ENCODE data around the gene MAMDC2. TPM values are rescaled to one million over a fixed set of nuclear protein-coding genes. Genes with fewer than 3 reads are reported as not detected.

The MAMDC2 gene
- total RNA-seq, 2 donors from 2014 or later: 25.4 to 29.0 TPM

- Histone ChIP-seq H3K9me3 (no peaks in the 10 kb centered on the region), H3K36me3 (peaks cover 6% of the 10 kb centered on the region)
- no peak for DNase-seq (ENCODE audit: low spot score)
These were observed 176.6 kb downstream of the MAMDC2 start for GRCh38 chr9:70220216-70220615.

DNA sequence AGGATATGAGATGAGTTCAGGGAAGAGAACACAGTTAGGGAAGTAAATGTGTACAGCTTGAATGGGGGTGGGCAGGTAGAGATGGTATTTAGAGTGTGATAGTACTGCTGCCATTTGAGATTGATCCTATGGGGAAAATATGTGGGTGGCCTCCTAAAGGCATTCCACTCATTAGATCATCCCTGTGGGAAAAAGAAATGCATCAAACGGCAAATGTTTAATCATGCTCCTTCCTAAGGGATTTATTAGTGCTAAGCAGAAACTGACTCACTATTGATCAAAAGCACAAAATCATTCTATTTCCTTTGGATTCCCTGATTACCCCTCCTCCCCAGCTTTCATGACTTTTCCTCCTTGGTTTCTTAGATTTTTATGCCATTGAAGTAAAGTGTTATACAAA, 178.7 kb downstream of the MAMDC2 start:
- Histone ChIP-seq H3K4me1 (ENCODE audit: control insufficient read depth in 1 of 2, low read depth in 2 of 2) (no peaks in the 10 kb centered on the region), H3K27ac (no peak overlapping the region), H3K9me3 (no peaks in the 10 kb centered on the region), H3K4me3 (no peak overlapping the region), H3K27me3 (replicated peaks; ENCODE audit: insufficient read depth) (no peaks in the 10 kb centered on the region), H3K36me3 (no peaks in the 10 kb centered on the region)
- ATAC-seq (ENCODE audit: insufficient number of reproducible peaks, low FRiP score, low read depth) (no peak), DNase-seq (ENCODE audit: low spot score) (no peak)
- TF ChIP-seq CTCF (IDR thresholded peaks at IDR 0.05): no peak

More at GRCh38 chr9:70220216-70220615, 176.6 kb downstream of the MAMDC2 start:
- no peak overlapping the region for H3K4me3 ChIP-seq
- H3K27me3 ChIP-seq (replicated peaks; ENCODE audit: insufficient read depth): no peaks in the 10 kb centered on the region
- no peak overlapping the region for H3K27ac ChIP-seq
- no peaks in the 10 kb centered on the region for H3K4me1 ChIP-seq (ENCODE audit: control insufficient read depth in 1 of 2, low read depth in 2 of 2)
- ATAC-seq (ENCODE audit: insufficient number of reproducible peaks, low FRiP score, low read depth): no peak
- no peak for TF ChIP-seq CTCF (IDR thresholded peaks at IDR 0.05)

GRCh38 chr9:70228118-70228517, 184.5 kb downstream of the MAMDC2 start:
- Histone ChIP-seq H3K36me3 (no peaks in the 10 kb centered on the region), H3K9me3 (no peaks in the 10 kb centered on the region), H3K27me3 (replicated peaks; ENCODE audit: insufficient read depth) (no peaks in the 10 kb centered on the region), H3K4me3 (no peak overlapping the region), H3K4me1 (ENCODE audit: control insufficient read depth in 1 of 2, low read depth in 2 of 2) (peaks cover 3 to 5% of the 10 kb centered on the region in 2 donors), H3K27ac (peak overlapping the region in 1 of 2 donors; percentile 39)
- ATAC-seq (ENCODE audit: insufficient number of reproducible peaks, low FRiP score, low read depth) (no peak), DNase-seq (ENCODE audit: low spot score) (no peak)
- no peak for TF ChIP-seq CTCF (IDR thresholded peaks at IDR 0.05)

GRCh38 chr9:70228611-70229010, 185.0 kb downstream of the MAMDC2 start:
- H3K27me3 ChIP-seq (replicated peaks; ENCODE audit: insufficient read depth): no peaks in the 10 kb centered on the region
- ATAC-seq (ENCODE audit: insufficient number of reproducible peaks, low FRiP score, low read depth): no peak
- no peak for DNase-seq (ENCODE audit: low spot score)
- no peaks in the 10 kb centered on the region for H3K36me3 ChIP-seq
- H3K9me3 ChIP-seq: no peaks in the 10 kb centered on the region
- TF ChIP-seq CTCF (IDR thresholded peaks at IDR 0.05): no peak
- H3K4me1 ChIP-seq (ENCODE audit: control insufficient read depth in 1 of 2, low read depth in 2 of 2): peaks cover 3 to 5% of the 10 kb centered on the region in 2 donors
- H3K27ac ChIP-seq: peak overlapping the region in 1 of 2 donors; percentile 39
- H3K4me3 ChIP-seq: peak overlapping the region; percentile 36

DNA sequence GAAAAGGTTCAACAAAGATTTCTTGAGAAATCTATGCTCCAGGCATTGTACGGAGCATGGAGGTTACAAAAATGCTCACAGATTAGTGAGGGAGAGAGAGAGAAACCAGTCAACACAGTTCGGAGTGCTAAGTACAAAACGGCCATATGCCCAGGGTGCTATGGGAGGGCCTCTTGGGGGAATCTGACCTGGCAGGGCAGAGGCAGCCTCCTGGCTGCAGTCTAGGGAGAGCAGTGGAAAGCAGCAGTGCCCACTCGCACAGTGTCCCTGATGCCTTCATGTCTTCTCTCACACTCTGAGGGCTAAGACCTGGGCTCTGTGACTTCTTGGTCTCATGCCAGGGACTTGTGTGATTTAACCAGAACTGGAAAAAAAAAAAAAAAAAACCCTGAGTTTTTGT, 185.4 kb downstream of the MAMDC2 start:
- H3K36me3 ChIP-seq: no peaks in the 10 kb centered on the region
- peak overlapping the region; percentile 36 for H3K4me3 ChIP-seq
- ATAC-seq (ENCODE audit: insufficient number of reproducible peaks, low FRiP score, low read depth) (no peak), DNase-seq (ENCODE audit: low spot score) (no peak)
- peaks cover 3 to 5% of the 10 kb centered on the region in 2 donors for H3K4me1 ChIP-seq (ENCODE audit: control insufficient read depth in 1 of 2, low read depth in 2 of 2)
- no peaks in the 10 kb centered on the region for H3K9me3 ChIP-seq
- H3K27me3 ChIP-seq (replicated peaks; ENCODE audit: insufficient read depth): no peaks in the 10 kb centered on the region
- TF ChIP-seq CTCF (IDR thresholded peaks at IDR 0.05): no peak
- H3K27ac ChIP-seq: peak overlapping the region in 1 of 2 donors; percentile 39

Measured in thoracic aorta (tissue), 2 donors.